Duodenal mucosa (tissue), 2 donors: ENCODE data around the gene KCNH8.

Experiments
- H3K27ac ChIP-seq: one replicate; pipeline ENCODE4 v1.7.0; 2013; ENCODE audit warnings: low read depth, low read length
- H3K27me3 ChIP-seq, 2 donors: one replicate each; pipeline ENCODE4 v1.7.0; 2013; ENCODE audit warnings: low read length in 2 of 2, control low read depth in 1 of 2; ENCODE audit not compliant: insufficient read depth in 2 of 2, control insufficient read depth in 1 of 2
- H3K36me3 ChIP-seq, 2 donors: one replicate each; pipeline ENCODE4 v1.7.0; 2013; ENCODE audit warnings: low read length in 2 of 2, control low read depth in 1 of 2; ENCODE audit not compliant: insufficient read depth in 2 of 2, control insufficient read depth in 1 of 2
- H3K4me1 ChIP-seq, 2 donors: one replicate each; pipeline ENCODE4 v1.7.0; 2013; ENCODE audit warnings: low read length in 2 of 2, control low read depth in 1 of 2; ENCODE audit not compliant: insufficient read depth in 2 of 2, control insufficient read depth in 1 of 2
- H3K4me3 ChIP-seq, 2 donors: one replicate each; pipeline ENCODE4 v1.7.0; 2013; ENCODE audit warnings: low read length in 2 of 2, low read depth in 1 of 2
- H3K9ac ChIP-seq, 2 donors: one replicate each; pipeline ENCODE4 v1.7.0; 2013; ENCODE audit warnings: low read length in 2 of 2, low read depth in 1 of 2
- H3K9me3 ChIP-seq, 2 donors: one replicate each; pipeline ENCODE4 v1.7.0; 2013; ENCODE audit warnings: low read length in 2 of 2, control low read depth in 1 of 2; ENCODE audit not compliant: control insufficient read depth in 1 of 2

The KCNH8 gene

GRCh38 chr3:19171794-19172193 lies 23.5 kb downstream of the KCNH8 start:
- Histone ChIP-seq H3K4me1 (no peaks in the 10 kb centered on the region), H3K4me3 (no peak overlapping the region), H3K27me3 (no peaks in the 10 kb centered on the region), H3K9me3 (no peaks in the 10 kb centered on the region), H3K9ac (no peak overlapping the region), H3K36me3 (no peaks in the 10 kb centered on the region), H3K27ac (no peak overlapping the region)

- H3K9ac ChIP-seq: no peak overlapping the region
- H3K4me1 ChIP-seq: no peaks in the 10 kb centered on the region
- no peaks in the 10 kb centered on the region for H3K9me3 ChIP-seq
- no peak overlapping the region for H3K4me3 ChIP-seq
- no peaks in the 10 kb centered on the region for H3K36me3 ChIP-seq
- H3K27ac ChIP-seq: no peak overlapping the region
- no peaks in the 10 kb centered on the region for H3K27me3 ChIP-seq
Observed at GRCh38 chr3:19173945-19174344, 25.6 kb downstream of the KCNH8 start.

GRCh38 chr3:19183584-19183983 lies 35.3 kb downstream of the KCNH8 start:
- Histone ChIP-seq H3K36me3 (no peaks in the 10 kb centered on the region), H3K27me3 (no peaks in the 10 kb centered on the region), H3K4me3 (no peak overlapping the region), H3K27ac (no peak overlapping the region), H3K9me3 (no peaks in the 10 kb centered on the region), H3K9ac (no peak overlapping the region), H3K4me1 (no peaks in the 10 kb centered on the region)

- Histone ChIP-seq H3K4me3 (no peak overlapping the region), H3K9ac (no peak overlapping the region), H3K9me3 (no peaks in the 10 kb centered on the region), H3K27ac (no peak overlapping the region), H3K36me3 (no peaks in the 10 kb centered on the region), H3K27me3 (no peaks in the 10 kb centered on the region), H3K4me1 (no peaks in the 10 kb centered on the region)
Observed at GRCh38 chr3:19190126-19190525, 41.8 kb downstream of the KCNH8 start.

GRCh38 chr3:19190602-19191001 lies 42.3 kb downstream of the KCNH8 start:
- H3K9ac ChIP-seq: no peak overlapping the region
- no peak overlapping the region for H3K4me3 ChIP-seq
- no peaks in the 10 kb centered on the region for H3K36me3 ChIP-seq
- H3K27ac ChIP-seq: no peak overlapping the region
- no peaks in the 10 kb centered on the region for H3K27me3 ChIP-seq
- H3K4me1 ChIP-seq: no peaks in the 10 kb centered on the region
- H3K9me3 ChIP-seq: no peaks in the 10 kb centered on the region

GRCh38 chr3:19199131-19199530 lies 50.8 kb downstream of the KCNH8 start:
- no peaks in the 10 kb centered on the region for H3K27me3 ChIP-seq
- H3K4me3 ChIP-seq: no peak overlapping the region
- H3K9me3 ChIP-seq: no peaks in the 10 kb centered on the region
- H3K36me3 ChIP-seq: no peaks in the 10 kb centered on the region
- no peak overlapping the region for H3K9ac ChIP-seq
- H3K4me1 ChIP-seq: no peaks in the 10 kb centered on the region
- no peak overlapping the region for H3K27ac ChIP-seq

- Histone ChIP-seq H3K9ac (no peak overlapping the region), H3K4me3 (no peak overlapping the region), H3K27ac (no peak overlapping the region)
Observed at GRCh38 chr3:19202303-19202702, 54.0 kb downstream of the KCNH8 start.

GRCh38 chr3:19202754-19203153 lies 54.4 kb downstream of the KCNH8 start:
- no peaks in the 10 kb centered on the region for H3K27me3 ChIP-seq
- H3K27ac ChIP-seq: no peak overlapping the region
- no peaks in the 10 kb centered on the region for H3K36me3 ChIP-seq
- no peak overlapping the region for H3K9ac ChIP-seq
- no peaks in the 10 kb centered on the region for H3K4me1 ChIP-seq
- no peak overlapping the region for H3K4me3 ChIP-seq
- no peaks in the 10 kb centered on the region for H3K9me3 ChIP-seq

More at GRCh38 chr3:19202303-19202702, 54.0 kb downstream of the KCNH8 start:
- Histone ChIP-seq H3K9me3 (no peaks in the 10 kb centered on the region), H3K4me1 (no peaks in the 10 kb centered on the region), H3K36me3 (no peaks in the 10 kb centered on the region), H3K27me3 (no peaks in the 10 kb centered on the region)

GRCh38 chr3:19206540-19206939 lies 58.2 kb downstream of the KCNH8 start:
- H3K9me3 ChIP-seq: no peaks in the 10 kb centered on the region
- H3K36me3 ChIP-seq: no peaks in the 10 kb centered on the region
- H3K27me3 ChIP-seq: no peaks in the 10 kb centered on the region
- H3K4me1 ChIP-seq: no peaks in the 10 kb centered on the region
- H3K4me3 ChIP-seq: no peak overlapping the region
- no peak overlapping the region for H3K9ac ChIP-seq
- H3K27ac ChIP-seq: no peak overlapping the region

- Histone ChIP-seq H3K9me3 (no peaks in the 10 kb centered on the region), H3K27ac (no peak overlapping the region), H3K4me3 (no peak overlapping the region), H3K4me1 (no peaks in the 10 kb centered on the region), H3K9ac (no peak overlapping the region), H3K27me3 (no peaks in the 10 kb centered on the region), H3K36me3 (no peaks in the 10 kb centered on the region)
Observed at GRCh38 chr3:19213603-19214220, 65.4 kb downstream of the KCNH8 start.

- H3K27me3 ChIP-seq: no peaks in the 10 kb centered on the region
- H3K36me3 ChIP-seq: no peaks in the 10 kb centered on the region
- no peak overlapping the region for H3K9ac ChIP-seq
- no peak overlapping the region for H3K27ac ChIP-seq
- no peak overlapping the region for H3K4me3 ChIP-seq
- no peaks in the 10 kb centered on the region for H3K4me1 ChIP-seq
- H3K9me3 ChIP-seq: no peaks in the 10 kb centered on the region
Observed at GRCh38 chr3:19215427-19215826, 67.1 kb downstream of the KCNH8 start.
